ENCODE measurements around the gene CD40. TPM values are rescaled to one million over a fixed set of nuclear protein-coding genes. Genes with fewer than 3 reads are reported as not detected.

Gene CD40
- total and polyA plus RNA-seq, 2 donors (not counting 1 experiment from before 2014, with no cell fraction given): 1.5 to 2.3 TPM

GRCh38 chr20:46100988-46101387 lies 17.1 kb upstream of the CD40 start:
- Histone ChIP-seq H3K9ac (ENCODE audit: insufficient read depth, low read length) (no peak overlapping the region), H4K20me1 (ENCODE audit: control insufficient read depth, extremely low read depth, insufficient read depth, low read length) (no peaks in the 10 kb centered on the region), H3K4me3 (replicated peaks in 1 of 4; ENCODE audit: control extremely low read depth in 1 of 4, insufficient read depth in 1 of 4, low read depth in 3 of 4, low read length in 4 of 4) (no peak overlapping the region), H3K36me3 (ENCODE audit: control insufficient read depth, insufficient read depth, low read length) (no peaks in the 10 kb centered on the region), H3K4me2 (ENCODE audit: extremely low read depth, insufficient read depth, low read length) (no peak overlapping the region), H3K27me3 (ENCODE audit: control insufficient read depth, insufficient read depth, low read length) (peaks cover 21% of the 10 kb centered on the region), H3K79me2 (ENCODE audit: control insufficient read depth, insufficient read depth, low read length) (no peaks in the 10 kb centered on the region), H3K4me1 (ENCODE audit: control insufficient read depth, extremely low read depth, insufficient read depth, low read length) (no peaks in the 10 kb centered on the region), H3K9me3 (ENCODE audit: control insufficient read depth, insufficient read depth, low read depth, low read length) (no peaks in the 10 kb centered on the region), H3K27ac (ENCODE audit: insufficient read depth, low read length) (no peak overlapping the region), H2AFZ (ENCODE audit: low read length) (no peak overlapping the region)
- TF ChIP-seq CTCF (conservative IDR thresholded peaks at IDR 0.05 in 1 of 2, IDR thresholded peaks at IDR 0.05 in 1 of 2; ENCODE audit: low read depth in 1 of 2, low read length in 2 of 2): no peak
- no peak for TF ChIP-seq EZH2 (IDR thresholded peaks at IDR 0.05; ENCODE audit: low read length, missing control alignments)
- no peak for DNase-seq (ENCODE audit: low read depth in 2 of 2)

GRCh38 chr20:46101957-46102356 lies 16.2 kb upstream of the CD40 start:
- TF ChIP-seq EZH2 (IDR thresholded peaks at IDR 0.05; ENCODE audit: low read length, missing control alignments) (no peak), CTCF (conservative IDR thresholded peaks at IDR 0.05 in 1 of 2, IDR thresholded peaks at IDR 0.05 in 1 of 2; ENCODE audit: low read depth in 1 of 2, low read length in 2 of 2) (no peak)
- Histone ChIP-seq H3K4me3 (replicated peaks in 1 of 4; ENCODE audit: control extremely low read depth in 1 of 4, insufficient read depth in 1 of 4, low read depth in 3 of 4, low read length in 4 of 4) (no peak overlapping the region), H3K4me2 (ENCODE audit: extremely low read depth, insufficient read depth, low read length) (no peak overlapping the region), H3K4me1 (ENCODE audit: control insufficient read depth, extremely low read depth, insufficient read depth, low read length) (no peaks in the 10 kb centered on the region), H3K27ac (ENCODE audit: insufficient read depth, low read length) (no peak overlapping the region), H3K36me3 (ENCODE audit: control insufficient read depth, insufficient read depth, low read length) (no peaks in the 10 kb centered on the region), H4K20me1 (ENCODE audit: control insufficient read depth, extremely low read depth, insufficient read depth, low read length) (no peaks in the 10 kb centered on the region), H3K79me2 (ENCODE audit: control insufficient read depth, insufficient read depth, low read length) (no peaks in the 10 kb centered on the region), H3K27me3 (ENCODE audit: control insufficient read depth, insufficient read depth, low read length) (peaks cover 21% of the 10 kb centered on the region), H3K9me3 (ENCODE audit: control insufficient read depth, insufficient read depth, low read depth, low read length) (no peaks in the 10 kb centered on the region), H2AFZ (ENCODE audit: low read length) (no peak overlapping the region), H3K9ac (ENCODE audit: insufficient read depth, low read length) (no peak overlapping the region)
- no peak for DNase-seq (ENCODE audit: low read depth in 2 of 2)

GRCh38 chr20:46102940-46103339 lies 15.2 kb upstream of the CD40 start:
- no peaks in the 10 kb centered on the region for H3K79me2 ChIP-seq (ENCODE audit: control insufficient read depth, insufficient read depth, low read length)
- H4K20me1 ChIP-seq (ENCODE audit: control insufficient read depth, extremely low read depth, insufficient read depth, low read length): no peaks in the 10 kb centered on the region
- H3K9me3 ChIP-seq (ENCODE audit: control insufficient read depth, insufficient read depth, low read depth, low read length): no peaks in the 10 kb centered on the region
- no peak overlapping the region for H3K27ac ChIP-seq (ENCODE audit: insufficient read depth, low read length)
- H3K36me3 ChIP-seq (ENCODE audit: control insufficient read depth, insufficient read depth, low read length): no peaks in the 10 kb centered on the region
- no peak overlapping the region for H2AFZ ChIP-seq (ENCODE audit: low read length)
- no peak overlapping the region for H3K4me2 ChIP-seq (ENCODE audit: extremely low read depth, insufficient read depth, low read length)
- no peaks in the 10 kb centered on the region for H3K4me1 ChIP-seq (ENCODE audit: control insufficient read depth, extremely low read depth, insufficient read depth, low read length)
- DNase-seq (ENCODE audit: low read depth in 2 of 2): no peak
- H3K27me3 ChIP-seq (ENCODE audit: control insufficient read depth, insufficient read depth, low read length): peaks cover 19% of the 10 kb centered on the region
- no peak overlapping the region for H3K4me3 ChIP-seq (replicated peaks in 1 of 4; ENCODE audit: control extremely low read depth in 1 of 4, insufficient read depth in 1 of 4, low read depth in 3 of 4, low read length in 4 of 4)
- TF ChIP-seq CTCF (conservative IDR thresholded peaks at IDR 0.05 in 1 of 2, IDR thresholded peaks at IDR 0.05 in 1 of 2; ENCODE audit: low read depth in 1 of 2, low read length in 2 of 2): no peak
- no peak for TF ChIP-seq EZH2 (IDR thresholded peaks at IDR 0.05; ENCODE audit: low read length, missing control alignments)
- H3K9ac ChIP-seq (ENCODE audit: insufficient read depth, low read length): no peak overlapping the region
